ENCODE data around the gene ABCA1. TPM values are rescaled to one million over a fixed set of nuclear protein-coding genes. Genes with fewer than 3 reads are reported as not detected.
A peak's percentile ranks its signal among the peaks of the same experiment; 100 is the strongest.

ABCA1 gene
- total and polyA plus RNA-seq, 2 donors (not counting 1 experiment from before 2014, with no cell fraction given): 11.5 to 60.4 TPM

GRCh38 chr9:104876587-104876986, 51.4 kb downstream of the ABCA1 start:
- no peaks in the 10 kb centered on the region for H3K27me3 ChIP-seq (ENCODE audit: control insufficient read depth, insufficient read depth, low read length)
- no peaks in the 10 kb centered on the region for H3K9me3 ChIP-seq (ENCODE audit: control insufficient read depth, insufficient read depth, low read depth, low read length)
- H3K79me2 ChIP-seq (ENCODE audit: control insufficient read depth, insufficient read depth, low read length): no peaks in the 10 kb centered on the region
- H2AFZ ChIP-seq (ENCODE audit: low read length): no peak overlapping the region
- H3K36me3 ChIP-seq (ENCODE audit: control insufficient read depth, insufficient read depth, low read length): no peaks in the 10 kb centered on the region
- TF ChIP-seq, protein P1, sequence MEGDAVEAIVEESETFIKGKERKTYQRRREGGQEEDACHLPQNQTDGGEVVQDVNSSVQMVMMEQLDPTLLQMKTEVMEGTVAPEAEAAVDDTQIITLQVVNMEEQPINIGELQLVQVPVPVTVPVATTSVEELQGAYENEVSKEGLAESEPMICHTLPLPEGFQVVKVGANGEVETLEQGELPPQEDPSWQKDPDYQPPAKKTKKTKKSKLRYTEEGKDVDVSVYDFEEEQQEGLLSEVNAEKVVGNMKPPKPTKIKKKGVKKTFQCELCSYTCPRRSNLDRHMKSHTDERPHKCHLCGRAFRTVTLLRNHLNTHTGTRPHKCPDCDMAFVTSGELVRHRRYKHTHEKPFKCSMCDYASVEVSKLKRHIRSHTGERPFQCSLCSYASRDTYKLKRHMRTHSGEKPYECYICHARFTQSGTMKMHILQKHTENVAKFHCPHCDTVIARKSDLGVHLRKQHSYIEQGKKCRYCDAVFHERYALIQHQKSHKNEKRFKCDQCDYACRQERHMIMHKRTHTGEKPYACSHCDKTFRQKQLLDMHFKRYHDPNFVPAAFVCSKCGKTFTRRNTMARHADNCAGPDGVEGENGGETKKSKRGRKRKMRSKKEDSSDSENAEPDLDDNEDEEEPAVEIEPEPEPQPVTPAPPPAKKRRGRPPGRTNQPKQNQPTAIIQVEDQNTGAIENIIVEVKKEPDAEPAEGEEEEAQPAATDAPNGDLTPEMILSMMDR (conservative IDR thresholded peaks at IDR 0.05 in 1 of 2, IDR thresholded peaks at IDR 0.05 in 1 of 2; ENCODE audit: low read depth in 1 of 2, low read length in 2 of 2): no peak
- no peak for TF ChIP-seq EZH2 (IDR thresholded peaks at IDR 0.05; ENCODE audit: low read length, missing control alignments)
- no peak overlapping the region for H3K27ac ChIP-seq (ENCODE audit: insufficient read depth, low read length)
- no peaks in the 10 kb centered on the region for H4K20me1 ChIP-seq (ENCODE audit: control insufficient read depth, extremely low read depth, insufficient read depth, low read length)
- peaks cover 16% of the 10 kb centered on the region for H3K4me1 ChIP-seq (ENCODE audit: control insufficient read depth, extremely low read depth, insufficient read depth, low read length)
- no peak overlapping the region for H3K9ac ChIP-seq (ENCODE audit: insufficient read depth, low read length)
- no peak overlapping the region for H3K4me3 ChIP-seq (replicated peaks in 1 of 4; ENCODE audit: control extremely low read depth in 1 of 4, insufficient read depth in 1 of 4, low read depth in 3 of 4, low read length in 4 of 4)
- no peak overlapping the region for H3K4me2 ChIP-seq (ENCODE audit: extremely low read depth, insufficient read depth, low read length)
- no peak for DNase-seq (ENCODE audit: low read depth in 2 of 2)

DNA sequence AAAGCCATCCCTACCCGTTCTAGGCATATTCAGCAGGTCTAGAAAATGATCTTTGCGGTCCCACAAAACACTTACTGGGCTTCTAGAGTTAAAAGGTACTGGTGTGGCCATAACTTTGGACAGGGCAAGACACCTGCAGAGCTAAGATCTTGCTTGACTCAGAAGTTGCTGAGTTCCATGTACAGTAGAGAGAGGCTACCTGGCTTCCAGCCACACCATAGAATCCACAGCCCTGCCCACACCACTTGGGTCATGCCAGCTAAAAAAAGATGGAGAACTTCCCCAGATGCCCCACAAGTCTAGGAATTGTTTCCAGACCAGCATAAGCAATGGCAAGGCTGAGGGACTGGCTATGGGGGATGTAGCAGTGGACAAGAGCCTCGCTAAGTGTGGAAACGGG, 52.1 kb downstream of the ABCA1 start:
- H3K9me3 ChIP-seq (ENCODE audit: control insufficient read depth, insufficient read depth, low read depth, low read length): no peaks in the 10 kb centered on the region
- H3K36me3 ChIP-seq (ENCODE audit: control insufficient read depth, insufficient read depth, low read length): no peaks in the 10 kb centered on the region
- H3K27ac ChIP-seq (ENCODE audit: insufficient read depth, low read length): no peak overlapping the region
- no peaks in the 10 kb centered on the region for H3K27me3 ChIP-seq (ENCODE audit: control insufficient read depth, insufficient read depth, low read length)
- H3K79me2 ChIP-seq (ENCODE audit: control insufficient read depth, insufficient read depth, low read length): peaks cover 2% of the 10 kb centered on the region
- no peaks in the 10 kb centered on the region for H4K20me1 ChIP-seq (ENCODE audit: control insufficient read depth, extremely low read depth, insufficient read depth, low read length)
- H3K4me2 ChIP-seq (ENCODE audit: extremely low read depth, insufficient read depth, low read length): no peak overlapping the region
- H2AFZ ChIP-seq (ENCODE audit: low read length): no peak overlapping the region
- DNase-seq (ENCODE audit: low read depth in 2 of 2): no peak
- no peak for TF ChIP-seq EZH2 (IDR thresholded peaks at IDR 0.05; ENCODE audit: low read length, missing control alignments)
- H3K4me1 ChIP-seq (ENCODE audit: control insufficient read depth, extremely low read depth, insufficient read depth, low read length): peaks cover 18% of the 10 kb centered on the region
- H3K9ac ChIP-seq (ENCODE audit: insufficient read depth, low read length): no peak overlapping the region
- H3K4me3 ChIP-seq (replicated peaks in 1 of 4; ENCODE audit: control extremely low read depth in 1 of 4, insufficient read depth in 1 of 4, low read depth in 3 of 4, low read length in 4 of 4): no peak overlapping the region

DNA sequence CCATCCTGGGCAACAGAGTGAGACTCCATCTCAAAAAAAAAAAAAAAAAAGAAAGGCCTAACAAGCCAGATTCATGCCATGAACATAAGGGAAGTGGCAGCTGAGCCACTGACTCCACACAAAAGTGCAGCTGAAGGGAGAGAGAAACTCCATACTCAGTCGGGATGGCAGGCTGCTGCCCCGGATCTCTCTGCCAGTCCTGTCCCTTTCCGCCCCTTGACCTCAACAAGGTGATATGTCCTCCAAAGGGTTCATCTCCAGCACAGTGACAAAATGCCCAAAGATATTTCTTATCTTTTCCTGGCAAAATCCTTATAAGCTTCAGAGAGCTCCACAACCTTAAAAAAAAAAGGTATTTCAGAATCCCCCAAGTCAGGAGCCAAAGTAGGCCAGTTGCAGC, 52.6 kb downstream of the ABCA1 start:
- Histone ChIP-seq H3K27me3 (ENCODE audit: control insufficient read depth, insufficient read depth, low read length) (no peaks in the 10 kb centered on the region), H3K36me3 (ENCODE audit: control insufficient read depth, insufficient read depth, low read length) (no peaks in the 10 kb centered on the region), H3K27ac (ENCODE audit: insufficient read depth, low read length) (no peak overlapping the region), H3K4me2 (ENCODE audit: extremely low read depth, insufficient read depth, low read length) (no peak overlapping the region), H3K4me1 (ENCODE audit: control insufficient read depth, extremely low read depth, insufficient read depth, low read length) (peaks cover 20% of the 10 kb centered on the region), H3K9ac (ENCODE audit: insufficient read depth, low read length) (no peak overlapping the region), H4K20me1 (ENCODE audit: control insufficient read depth, extremely low read depth, insufficient read depth, low read length) (no peaks in the 10 kb centered on the region), H3K79me2 (ENCODE audit: control insufficient read depth, insufficient read depth, low read length) (peaks cover 2% of the 10 kb centered on the region), H3K9me3 (ENCODE audit: control insufficient read depth, insufficient read depth, low read depth, low read length) (no peaks in the 10 kb centered on the region), H3K4me3 (replicated peaks in 1 of 4; ENCODE audit: control extremely low read depth in 1 of 4, insufficient read depth in 1 of 4, low read depth in 3 of 4, low read length in 4 of 4) (no peak overlapping the region), H2AFZ (ENCODE audit: low read length) (no peak overlapping the region)
- TF ChIP-seq EZH2 (IDR thresholded peaks at IDR 0.05; ENCODE audit: low read length, missing control alignments): no peak
- DNase-seq (ENCODE audit: low read depth in 2 of 2): no peak

GRCh38 chr9:104873489-104873850, 54.5 kb downstream of the ABCA1 start:
- Histone ChIP-seq H3K4me1 (ENCODE audit: control insufficient read depth, extremely low read depth, insufficient read depth, low read length) (peaks cover 33% of the 10 kb centered on the region), H2AFZ (ENCODE audit: low read length) (no peak overlapping the region), H3K27ac (ENCODE audit: insufficient read depth, low read length) (peak overlapping the region; percentile 91)

More at GRCh38 chr9:104873489-104873850, 54.5 kb downstream of the ABCA1 start:
- H3K9ac ChIP-seq (ENCODE audit: insufficient read depth, low read length): peak overlapping the region; percentile 39
- no peaks in the 10 kb centered on the region for H4K20me1 ChIP-seq (ENCODE audit: control insufficient read depth, extremely low read depth, insufficient read depth, low read length)
- H3K4me3 ChIP-seq (replicated peaks in 1 of 4; ENCODE audit: control extremely low read depth in 1 of 4, insufficient read depth in 1 of 4, low read depth in 3 of 4, low read length in 4 of 4): no peak overlapping the region
- no peaks in the 10 kb centered on the region for H3K27me3 ChIP-seq (ENCODE audit: control insufficient read depth, insufficient read depth, low read length)
- no peaks in the 10 kb centered on the region for H3K9me3 ChIP-seq (ENCODE audit: control insufficient read depth, insufficient read depth, low read depth, low read length)
- no peaks in the 10 kb centered on the region for H3K36me3 ChIP-seq (ENCODE audit: control insufficient read depth, insufficient read depth, low read length)
- peaks cover 2% of the 10 kb centered on the region for H3K79me2 ChIP-seq (ENCODE audit: control insufficient read depth, insufficient read depth, low read length)
- TF ChIP-seq, protein P1 (conservative IDR thresholded peaks at IDR 0.05 in 1 of 2, IDR thresholded peaks at IDR 0.05 in 1 of 2; ENCODE audit: low read depth in 1 of 2, low read length in 2 of 2): no peak
- TF ChIP-seq EZH2 (IDR thresholded peaks at IDR 0.05; ENCODE audit: low read length, missing control alignments): no peak
- DNase-seq (ENCODE audit: low read depth in 2 of 2): no peak
- peak overlapping the region; percentile 52 for H3K4me2 ChIP-seq (ENCODE audit: extremely low read depth, insufficient read depth, low read length)

Data from fibroblast of lung (primary cell).